Testis (tissue), 2 donors: ENCODE data around the gene LRRC3.

ENCODE experiments used
- CTCF ChIP-seq, 3 experiments: fragments of 450-650 bp in 2 of 3; fragments of 200-600 bp in 1 of 3; sonication (generic) in 1 of 3; IDR thresholded peaks; one replicate each; pipeline ENCODE4 v1.5.1; 2016 to 2019; ENCODE audit warnings: antibody characterized with exemption in 3 of 3, mild to moderate bottlenecking in 2 of 3, moderate library complexity in 1 of 3
- POLR2A ChIP-seq: fragments of 450-650 bp; IDR thresholded peaks from one replicate; pipeline ENCODE4 v1.6.1; 2017; ENCODE audit warnings: antibody characterized with exemption, mild to moderate bottlenecking, moderate library complexity

- no peak for TF ChIP-seq POLR2A
- TF ChIP-seq CTCF (IDR thresholded peaks at IDR 0.05) = no peak
Observed at GRCh38 chr21:44478801-44479167, 23.5 kb downstream of the LRRC3 start.
